HepG2 (cell line): ENCODE results near the gene ZNFX1. TPM values are rescaled to one million over a fixed set of nuclear protein-coding genes. Genes with fewer than 3 reads are reported as not detected.

ENCODE experiments used
- BORCS8-MEF2B ChIP-seq: sonication (generic); formaldehyde crosslinking; IDR thresholded peaks from 2 replicates; pipeline ENCODE4 v1.8.0; 2022; ENCODE audit warnings: mild to moderate bottlenecking, missing genetic modification reagents
- HDAC6 ChIP-seq: fragments of 200-600 bp; sonication (generic); IDR thresholded peaks from 2 replicates; pipeline ENCODE4 v1.7.0; 2017; ENCODE audit warnings: mild to moderate bottlenecking, antibody characterized with exemption, low read length, low read depth
- JUND ChIP-seq: sonication (generic); formaldehyde crosslinking; IDR thresholded peaks from 2 replicates; pipeline ENCODE4 v1.8.0; 2022; ENCODE audit warnings: mild to moderate bottlenecking, missing genetic modification reagents
- MXD4 ChIP-seq: IDR thresholded peaks from 2 replicates; pipeline ENCODE4 v1.6.1; 2016; ENCODE audit warnings: mild to moderate bottlenecking, missing biosample characterization, missing genetic modification reagents
- NCOA5 ChIP-seq: sonication (generic); formaldehyde crosslinking; IDR thresholded peaks from 2 replicates; pipeline ENCODE4 v1.4.0; 2020; ENCODE audit warnings: missing genetic modification reagents
- NR2C2 ChIP-seq: sonication (generic); formaldehyde crosslinking; IDR thresholded peaks from 2 replicates; pipeline ENCODE4 v1.4.0; 2020; ENCODE audit warnings: missing genetic modification reagents, mild to moderate bottlenecking, moderate library complexity, borderline replicate concordance
- RARA ChIP-seq: IDR thresholded peaks from 2 replicates; pipeline ENCODE4 v1.6.1; 2016; ENCODE audit warnings: missing genetic modification reagents, missing compliant biosample characterization
- RNF2 ChIP-seq: fragments of 450-650 bp; conservative IDR thresholded peaks from 2 replicates; pipeline ENCODE4 v1.6.1; 2016; ENCODE audit warnings: low read depth
- STAG1 ChIP-seq: sonication (generic); formaldehyde crosslinking; IDR thresholded peaks from 2 replicates; pipeline ENCODE4 v1.4.0; 2020; ENCODE audit warnings: missing genetic modification reagents
- U2AF2 ChIP-seq: fragments of 200-400 bp; formaldehyde crosslinking; IDR thresholded peaks from 2 replicates; pipeline ENCODE4 v1.6.1; 2017; ENCODE audit warnings: low read depth, mild to moderate bottlenecking, low read length
- ZNF414 ChIP-seq: sonication (generic); formaldehyde crosslinking; IDR thresholded peaks from 2 replicates; pipeline ENCODE4 v1.5.0; 2020; ENCODE audit warnings: missing genetic modification reagents
- ZNF546 ChIP-seq: sonication (generic); formaldehyde crosslinking; conservative IDR thresholded peaks from 2 replicates; pipeline ENCODE4 v1.8.1; 2023; ENCODE audit warnings: mild to moderate bottlenecking, missing genetic modification reagents
- ZNF589 ChIP-seq: sonication (generic); formaldehyde crosslinking; conservative IDR thresholded peaks from 2 replicates; pipeline ENCODE4 v1.8.0; 2022; ENCODE audit warnings: mild to moderate bottlenecking, moderate library complexity, missing genetic modification reagents
- ZNF646 ChIP-seq: sonication (generic); formaldehyde crosslinking; IDR thresholded peaks from 2 replicates; pipeline ENCODE4 v1.9.0; 2021; ENCODE audit warnings: mild to moderate bottlenecking, missing genetic modification reagents
- polyA plus RNA-seq, 8 experiments: library from polyadenylated mRNA; depleted of rRNA in 3 of 8; stranded (reverse) in 7 of 8; unstranded in 1 of 8; fragments of >200 nt; fragmentation: Illumina TruSeq in 4 of 8; extraction: Trizol in 4 of 8; gene quantifications; 2 replicates each; pipeline versions ENCODE4 v1.2.1 to v1.2.3, GENCODE V29; 2011 to 2016; ENCODE audit warnings: low read depth in 4 of 8, missing spikeins in 1 of 8, mixed read lengths in 1 of 8; ENCODE audit not compliant: insufficient read depth in 1 of 8
- total RNA-seq, 5 experiments: library from RNA; depleted of rRNA; stranded (reverse); fragments of >200 nt; fragmentation: Illumina TruSeq; extraction: Trizol; gene quantifications; 2 replicates each; pipeline ENCODE4 v1.2.3, GENCODE V29; 2016; ENCODE audit warnings: low read depth in 1 of 5
- TF ChIP-seq, protein P1 (sequence below): sonication (generic); formaldehyde crosslinking; IDR thresholded peaks from 2 replicates; pipeline ENCODE4 v1.8.0; 2022; ENCODE audit warnings: mild to moderate bottlenecking, missing genetic modification reagents, moderate library complexity
- TF ChIP-seq, protein P2 (sequence below): sonication (generic); formaldehyde crosslinking; conservative IDR thresholded peaks from 2 replicates; pipeline ENCODE4 v1.4.0; 2020; ENCODE audit warnings: missing genetic modification reagents

The ZNFX1 gene
- total and polyA plus RNA-seq, 2 of the 13 experiments (the other 11 are each of a cell fraction or from before 2014, with no cell fraction given), result 2.9 to 11.1 TPM

DNA sequence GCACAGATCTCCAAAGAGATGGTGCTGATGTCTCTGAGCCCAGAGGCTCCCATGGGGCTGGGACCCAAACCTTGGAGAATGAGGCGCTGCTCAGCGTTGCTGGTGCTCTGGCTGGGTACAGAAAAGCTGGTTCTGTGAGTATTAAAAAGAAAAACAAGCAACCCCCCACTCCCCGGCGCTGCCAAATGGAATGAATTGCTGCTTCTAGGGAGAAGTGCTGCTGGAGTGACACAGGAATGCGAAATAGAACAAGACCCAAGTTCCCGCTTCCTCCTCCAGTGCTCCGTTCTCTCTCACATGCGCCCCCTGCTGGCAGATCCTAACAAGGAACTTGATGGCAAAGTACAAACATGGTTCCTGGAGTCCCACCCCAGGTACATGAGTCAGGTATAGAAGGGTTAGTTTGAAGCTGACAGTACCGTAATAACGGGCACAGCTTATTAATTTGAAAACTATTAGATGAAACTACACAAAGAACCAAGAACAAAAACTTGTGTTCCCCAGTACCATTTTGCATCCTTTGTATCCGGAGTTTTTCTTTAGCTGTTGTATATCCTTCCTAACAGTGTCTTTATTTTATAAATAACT, 60.8 kb downstream of the ZNFX1 start (continued):
- TF ChIP-seq ZNF646, result no peak
- no peak for TF ChIP-seq JUND (CRISPR knock-in tag)
- TF ChIP-seq STAG1 (CRISPR knock-in tag), result peak; percentile 89
- TF ChIP-seq HDAC6, result no peak
- TF ChIP-seq NCOA5 (CRISPR knock-in tag), result no peak
- no peak for TF ChIP-seq NR2C2 (CRISPR knock-in tag)
- no peak for TF ChIP-seq U2AF2
- TF ChIP-seq, protein P1, sequence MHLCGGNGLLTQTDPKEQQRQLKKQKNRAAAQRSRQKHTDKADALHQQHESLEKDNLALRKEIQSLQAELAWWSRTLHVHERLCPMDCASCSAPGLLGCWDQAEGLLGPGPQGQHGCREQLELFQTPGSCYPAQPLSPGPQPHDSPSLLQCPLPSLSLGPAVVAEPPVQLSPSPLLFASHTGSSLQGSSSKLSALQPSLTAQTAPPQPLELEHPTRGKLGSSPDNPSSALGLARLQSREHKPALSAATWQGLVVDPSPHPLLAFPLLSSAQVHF (CRISPR knock-in tag), result no peak
- TF ChIP-seq, protein P2, sequence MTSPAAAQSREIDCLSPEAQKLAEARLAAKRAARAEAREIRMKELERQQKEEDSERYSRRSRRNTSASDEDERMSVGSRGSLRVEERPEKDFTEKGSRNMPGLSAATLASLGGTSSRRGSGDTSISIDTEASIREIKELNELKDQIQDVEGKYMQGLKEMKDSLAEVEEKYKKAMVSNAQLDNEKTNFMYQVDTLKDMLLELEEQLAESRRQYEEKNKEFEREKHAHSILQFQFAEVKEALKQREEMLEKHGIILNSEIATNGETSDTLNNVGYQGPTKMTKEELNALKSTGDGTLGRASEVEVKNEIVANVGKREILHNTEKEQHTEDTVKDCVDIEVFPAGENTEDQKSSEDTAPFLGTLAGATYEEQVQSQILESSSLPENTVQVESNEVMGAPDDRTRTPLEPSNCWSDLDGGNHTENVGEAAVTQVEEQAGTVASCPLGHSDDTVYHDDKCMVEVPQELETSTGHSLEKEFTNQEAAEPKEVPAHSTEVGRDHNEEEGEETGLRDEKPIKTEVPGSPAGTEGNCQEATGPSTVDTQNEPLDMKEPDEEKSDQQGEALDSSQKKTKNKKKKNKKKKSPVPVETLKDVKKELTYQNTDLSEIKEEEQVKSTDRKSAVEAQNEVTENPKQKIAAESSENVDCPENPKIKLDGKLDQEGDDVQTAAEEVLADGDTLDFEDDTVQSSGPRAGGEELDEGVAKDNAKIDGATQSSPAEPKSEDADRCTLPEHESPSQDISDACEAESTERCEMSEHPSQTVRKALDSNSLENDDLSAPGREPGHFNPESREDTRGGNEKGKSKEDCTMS (CRISPR knock-in tag), result no peak; the same call in 1 of the 2 replicates
- TF ChIP-seq RNF2, result no peak
- peak; percentile 27; the same call in 1 of the 2 replicates for TF ChIP-seq RARA (CRISPR knock-in tag)
- TF ChIP-seq ZNF546 (CRISPR knock-in tag), result no peak
- no peak for TF ChIP-seq ZNF414
- TF ChIP-seq BORCS8-MEF2B (CRISPR knock-in tag), result 0 out of 2 replicates have a peak, but pooled peaks have one; percentile 45
- no peak for TF ChIP-seq ZNF589 (CRISPR knock-in tag)
- TF ChIP-seq MXD4 (CRISPR knock-in tag), result 0 out of 2 replicates have a peak, but pooled peaks have one; percentile 65
